ENCODE data around the gene KCNJ13. TPM values are rescaled to one million over a fixed set of nuclear protein-coding genes. Genes with fewer than 3 reads are reported as not detected.

KCNJ13 gene
- 2.2 and 2.3 TPM in 2 replicates for total RNA-seq (2014; rRNA removed; shearing (Covaris generic))
- polyA plus RNA-seq (2015; cell fraction: cytosol; rRNA removed) = 0.30 and 0.52 TPM in 2 replicates
- 0.36 and 4.2 TPM in 2 replicates for polyA plus RNA-seq (2015; cell fraction: nucleus; rRNA removed)

GRCh38 chr2:232776435-232776834 lies at the start of gene KCNJ13:
KCNJ13 (minus strand) TSS chr2:232776565; CDS start chr2:232771362, 5,203 bp downstream.
- DNase-seq (ENCODE audit: low read depth, low spot score) = peak; percentile 71
- in situ Hi-C loops (cut with HindIII; ENCODE audit: low pct_unique_long_range_greater_than_20kb, low sequenced_read_pairs) = no loop called here

- in situ Hi-C loops (cut with HindIII; ENCODE audit: low pct_unique_long_range_greater_than_20kb, low sequenced_read_pairs) = no loop called here
- DNase-seq (ENCODE audit: low read depth, low spot score) = no peak
Measured at GRCh38 chr2:232817756-232818155, 41.4 kb upstream of the KCNJ13 start.

- in situ Hi-C loops (cut with HindIII; ENCODE audit: low pct_unique_long_range_greater_than_20kb, low sequenced_read_pairs) = no loop called here
- no peak for DNase-seq (ENCODE audit: low read depth, low spot score)
Measured at GRCh38 chr2:232816657-232817056, 40.3 kb upstream of the KCNJ13 start.

- in situ Hi-C loops (cut with HindIII; ENCODE audit: low pct_unique_long_range_greater_than_20kb, low sequenced_read_pairs) = no loop called here
- no peak for DNase-seq (ENCODE audit: low read depth, low spot score)
Measured at GRCh38 chr2:232815569-232815968, 39.2 kb upstream of the KCNJ13 start.

- no peak for DNase-seq (ENCODE audit: low read depth, low spot score)
- in situ Hi-C loops (cut with HindIII; ENCODE audit: low pct_unique_long_range_greater_than_20kb, low sequenced_read_pairs) = no loop called here
Measured at GRCh38 chr2:232810444-232810843, 34.1 kb upstream of the KCNJ13 start.

- in situ Hi-C loops (cut with HindIII; ENCODE audit: low pct_unique_long_range_greater_than_20kb, low sequenced_read_pairs) = no loop called here
- no peak for DNase-seq (ENCODE audit: low read depth, low spot score)
Measured at GRCh38 chr2:232809349-232810124, 33.2 kb upstream of the KCNJ13 start.

GRCh38 chr2:232802091-232802490 lies 25.7 kb upstream of the KCNJ13 start:
- DNase-seq (ENCODE audit: low read depth, low spot score) = no peak
- in situ Hi-C loops (cut with HindIII; ENCODE audit: low pct_unique_long_range_greater_than_20kb, low sequenced_read_pairs) = no loop called here

- in situ Hi-C loops (cut with HindIII; ENCODE audit: low pct_unique_long_range_greater_than_20kb, low sequenced_read_pairs) = no loop called here
- no peak for DNase-seq (ENCODE audit: low read depth, low spot score)
Measured at GRCh38 chr2:232800166-232800565, 23.8 kb upstream of the KCNJ13 start.

GRCh38 chr2:232798187-232798586 lies 21.8 kb upstream of the KCNJ13 start:
- DNase-seq (ENCODE audit: low read depth, low spot score) = no peak

GRCh38 chr2:232795920-232796319 lies 19.6 kb upstream of the KCNJ13 start:
- in situ Hi-C loops (cut with HindIII; ENCODE audit: low pct_unique_long_range_greater_than_20kb, low sequenced_read_pairs) = no loop called here
- DNase-seq (ENCODE audit: low read depth, low spot score) = no peak

More at GRCh38 chr2:232798187-232798586, 21.8 kb upstream of the KCNJ13 start:
- in situ Hi-C loops (cut with HindIII; ENCODE audit: low pct_unique_long_range_greater_than_20kb, low sequenced_read_pairs) = no loop called here

- in situ Hi-C loops (cut with HindIII; ENCODE audit: low pct_unique_long_range_greater_than_20kb, low sequenced_read_pairs) = no loop called here
- DNase-seq (ENCODE audit: low read depth, low spot score) = no peak
Measured at GRCh38 chr2:232794981-232795380, 18.6 kb upstream of the KCNJ13 start.

- DNase-seq (ENCODE audit: low read depth, low spot score) = no peak
- in situ Hi-C loops (cut with HindIII; ENCODE audit: low pct_unique_long_range_greater_than_20kb, low sequenced_read_pairs) = no loop called here
Measured at GRCh38 chr2:232793271-232793670, 16.9 kb upstream of the KCNJ13 start.

GRCh38 chr2:232791518-232791917 lies 15.2 kb upstream of the KCNJ13 start:
- in situ Hi-C loops (cut with HindIII; ENCODE audit: low pct_unique_long_range_greater_than_20kb, low sequenced_read_pairs) = no loop called here
- DNase-seq (ENCODE audit: low read depth, low spot score) = no peak

GRCh38 chr2:232789082-232789481 lies 12.7 kb upstream of the KCNJ13 start:
- in situ Hi-C loops (cut with HindIII; ENCODE audit: low pct_unique_long_range_greater_than_20kb, low sequenced_read_pairs) = no loop called here
- DNase-seq (ENCODE audit: low read depth, low spot score) = no peak

GRCh38 chr2:232787806-232788205 lies 11.4 kb upstream of the KCNJ13 start:
- peak; percentile 93 for DNase-seq (ENCODE audit: low read depth, low spot score)
- in situ Hi-C loops (cut with HindIII; ENCODE audit: low pct_unique_long_range_greater_than_20kb, low sequenced_read_pairs) = no loop called here

- in situ Hi-C loops (cut with HindIII; ENCODE audit: low pct_unique_long_range_greater_than_20kb, low sequenced_read_pairs) = no loop called here
- no peak for DNase-seq (ENCODE audit: low read depth, low spot score)
Measured at GRCh38 chr2:232783278-232783677, 6.9 kb upstream of the KCNJ13 start.

GRCh38 chr2:232781765-232782164 lies 5.4 kb upstream of the KCNJ13 start:
- no peak for DNase-seq (ENCODE audit: low read depth, low spot score)
- in situ Hi-C loops (cut with HindIII; ENCODE audit: low pct_unique_long_range_greater_than_20kb, low sequenced_read_pairs) = no loop called here

- DNase-seq (ENCODE audit: low read depth, low spot score) = no peak
- in situ Hi-C loops (cut with HindIII; ENCODE audit: low pct_unique_long_range_greater_than_20kb, low sequenced_read_pairs) = no loop called here
Measured at GRCh38 chr2:232779934-232780333, 3.6 kb upstream of the KCNJ13 start.

GRCh38 chr2:232779465-232779864 lies 3.1 kb upstream of the KCNJ13 start:
- DNase-seq (ENCODE audit: low read depth, low spot score) = no peak
- in situ Hi-C loops (cut with HindIII; ENCODE audit: low pct_unique_long_range_greater_than_20kb, low sequenced_read_pairs) = no loop called here

All from SK-MEL-5 (cell line).